CD8-positive, alpha-beta memory T cell (primary cell): ENCODE data around the gene HECTD4. TPM values are rescaled to one million over a fixed set of nuclear protein-coding genes. Genes with fewer than 3 reads are reported as not detected.

Source experiments
- CTCF ChIA-PET: fragments of 350-600 bp; sonication (Branson Sonifier 250); formaldehyde crosslinking; loops from one replicate; lab custom pipeline; 2021; ENCODE audit warnings: antibody characterized with exemption; lab: Charles Lee
- POLR2A ChIA-PET: fragments of 350-600 bp; sonication (Branson Sonifier 250); formaldehyde crosslinking; loops from one replicate; lab custom pipeline; 2021; ENCODE audit warnings: antibody characterized with exemption; lab: Charles Lee
- DNase-seq, 5 donors: peaks; one replicate each; pipeline versions ENCODE4 v3.0.0 to v3.0.0-alpha.2; 2020 to 2022; ENCODE audit warnings: mixed read lengths in 1 of 5
- H3K27ac ChIP-seq: one replicate; pipeline ENCODE4 v1.7.0; 2013; ENCODE audit warnings: low read depth, mild to moderate bottlenecking, low read length, moderate library complexity
- H3K27me3 ChIP-seq: 2 replicates; pipeline ENCODE4 v1.7.0; 2013; ENCODE audit warnings: low read length, mild to moderate bottlenecking; ENCODE audit not compliant: insufficient read depth, poor library complexity, severe bottlenecking
- H3K36me3 ChIP-seq: 2 replicates; pipeline ENCODE4 v1.7.0; 2013; ENCODE audit warnings: mild to moderate bottlenecking, low read length, moderate library complexity; ENCODE audit not compliant: insufficient read depth
- H3K4me1 ChIP-seq: 2 replicates; pipeline ENCODE4 v1.7.0; 2013; ENCODE audit warnings: mild to moderate bottlenecking, low read length, moderate library complexity; ENCODE audit not compliant: insufficient read depth
- H3K4me3 ChIP-seq: 2 replicates; pipeline ENCODE4 v1.7.0; 2013; ENCODE audit warnings: mild to moderate bottlenecking, low read length
- H3K9me3 ChIP-seq: 2 replicates; pipeline ENCODE4 v1.7.0; 2013; ENCODE audit warnings: mild to moderate bottlenecking, low read length
- H3K27ac Mint-ChIP-seq, 8 donors: one replicate each; pipeline ENCODE4 v1.8.0; 2020 to 2021; ENCODE audit warnings: mixed read lengths in 8 of 8, mild to moderate bottlenecking in 6 of 8, inconsistent platforms in 3 of 8, moderate library complexity in 3 of 8
- H3K27me3 Mint-ChIP-seq, 2 donors: one replicate each; pipeline ENCODE4 v1.8.0; 2020 to 2021; ENCODE audit warnings: mixed read lengths in 2 of 2, mild to moderate bottlenecking in 1 of 2, moderate library complexity in 1 of 2
- H3K36me3 Mint-ChIP-seq, 3 donors: one replicate each; pipeline ENCODE4 v1.8.0; 2020 to 2021; ENCODE audit warnings: mixed read lengths in 3 of 3, inconsistent platforms in 1 of 3, mild to moderate bottlenecking in 1 of 3
- H3K4me1 Mint-ChIP-seq, 3 donors: one replicate each; pipeline ENCODE4 v1.8.0; 2020 to 2021; ENCODE audit warnings: mixed read lengths in 3 of 3, inconsistent platforms in 1 of 3, mild to moderate bottlenecking in 1 of 3
- H3K4me3 Mint-ChIP-seq, 7 donors: one replicate each; pipeline ENCODE4 v1.8.0; 2020 to 2021; ENCODE audit warnings: mixed read lengths in 7 of 7, mild to moderate bottlenecking in 6 of 7, moderate library complexity in 4 of 7, inconsistent platforms in 2 of 7
- H3K9me3 Mint-ChIP-seq, 5 donors: one replicate each; pipeline ENCODE4 v1.8.0; 2020 to 2022; ENCODE audit warnings: mixed read lengths in 5 of 5, mild to moderate bottlenecking in 3 of 5, moderate library complexity in 2 of 5, inconsistent platforms in 1 of 5
- polyA plus RNA-seq: library from polyadenylated mRNA; unstranded; fragments of 300-500 nt; fragmentation: Illumina TruSeq; gene quantifications from one replicate; pipeline ENCODE4 v1.2.3, GENCODE V29; 2021
- total RNA-seq, 2 experiments: library from RNA; stranded (reverse); gene quantifications; one replicate each; pipeline ENCODE4 v1.2.3, GENCODE V29; 2021

The HECTD4 gene
- total and polyA plus RNA-seq, 3 experiments from 2014 or later: 3.1 to 32.8 (median 29.7) TPM

DNA sequence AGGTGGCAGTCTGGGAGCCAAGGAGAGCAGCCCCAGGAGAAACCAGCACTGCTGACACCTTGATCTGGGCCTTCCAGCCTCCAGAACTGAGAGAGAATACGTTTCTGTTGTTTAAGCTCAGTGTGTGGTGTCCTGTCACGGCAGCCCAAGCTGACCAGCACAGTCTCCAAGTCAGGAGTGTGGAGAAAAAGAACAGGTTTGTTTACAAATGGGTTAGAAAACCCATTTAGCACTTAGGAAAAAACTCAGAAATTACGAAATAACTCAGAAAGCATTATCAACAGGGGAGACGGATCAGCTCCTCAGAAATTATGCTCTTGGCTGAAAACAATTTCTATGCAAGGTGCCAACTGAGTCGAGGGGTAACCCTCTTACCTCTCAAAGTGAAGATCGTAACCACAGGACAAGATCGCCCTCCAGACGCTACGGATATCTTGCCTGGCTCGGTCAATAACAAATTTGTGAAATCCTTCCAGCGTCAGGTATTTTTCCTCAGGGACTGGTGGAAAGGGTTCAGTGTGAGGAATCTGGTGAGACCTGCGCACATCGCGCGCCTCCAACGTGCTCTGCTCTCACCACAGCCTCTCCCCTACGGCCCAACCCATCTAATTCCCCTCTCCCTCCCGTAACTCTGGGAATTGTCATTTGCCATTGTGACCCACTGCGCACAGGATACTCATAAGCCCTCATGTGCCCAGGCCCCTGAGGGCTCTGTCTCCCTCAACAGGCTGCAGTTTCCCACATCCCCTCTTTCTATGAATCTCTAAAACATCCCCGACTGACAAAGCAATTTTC is 206.7 kb downstream of the HECTD4 start:
- no peak for DNase-seq
- peak overlapping the region in 2 of 8 donors; percentile 12 to 61 for H3K27ac Mint-ChIP-seq
- peaks cover under 1 to 5% (median under 1%) of the 10 kb centered on the region in 3 donors for H3K4me1 Mint-ChIP-seq
- H3K9me3 Mint-ChIP-seq: no peaks in the 10 kb centered on the region
- no peak overlapping the region for H3K4me3 ChIP-seq
- H3K4me3 Mint-ChIP-seq: no peak overlapping the region
- no peak overlapping the region for H3K27ac ChIP-seq
- CTCF ChIA-PET: interaction anchor here (0.6 kb wide), 1 partner anchor 361 kb away, joined by 3 read pairs; no protein-coding TSS in a partner anchor
- no peaks in the 10 kb centered on the region for H3K9me3 ChIP-seq
- no peaks in the 10 kb centered on the region for H3K4me1 ChIP-seq
- H3K36me3 Mint-ChIP-seq: peaks cover 0 to 73% (median 20%) of the 10 kb centered on the region in 3 donors
- POLR2A ChIA-PET: no interaction called here
- H3K36me3 ChIP-seq: peaks cover 18% of the 10 kb centered on the region
- H3K27me3 ChIP-seq: no peaks in the 10 kb centered on the region
- no peaks in the 10 kb centered on the region for H3K27me3 Mint-ChIP-seq

- CTCF ChIA-PET: no interaction called here
- peaks cover 0 to 59% (median 17%) of the 10 kb centered on the region in 3 donors for H3K36me3 Mint-ChIP-seq
- no peaks in the 10 kb centered on the region for H3K9me3 Mint-ChIP-seq
- no peaks in the 10 kb centered on the region for H3K27me3 Mint-ChIP-seq
- Histone ChIP-seq H3K36me3 (peaks cover 18% of the 10 kb centered on the region), H3K4me1 (no peaks in the 10 kb centered on the region), H3K4me3 (no peak overlapping the region), H3K27me3 (no peaks in the 10 kb centered on the region), H3K27ac (no peak overlapping the region), H3K9me3 (no peaks in the 10 kb centered on the region)
- peaks cover 7 to 15% (median 7%) of the 10 kb centered on the region in 3 donors for H3K4me1 Mint-ChIP-seq
- H3K27ac Mint-ChIP-seq: peak overlapping the region in 3 of 8 donors; percentile 6 to 75 (median 39)
- H3K4me3 Mint-ChIP-seq: no peak overlapping the region
- no peak for DNase-seq
- POLR2A ChIA-PET: no interaction called here
Observed at GRCh38 chr12:112172556-112173324, 209.5 kb downstream of the HECTD4 start.

GRCh38 chr12:112170971-112171596 is 211.1 kb downstream of the HECTD4 start:
- Histone ChIP-seq H3K27me3 (no peaks in the 10 kb centered on the region), H3K9me3 (no peaks in the 10 kb centered on the region), H3K4me1 (no peaks in the 10 kb centered on the region), H3K36me3 (peaks cover 10% of the 10 kb centered on the region), H3K4me3 (no peak overlapping the region), H3K27ac (no peak overlapping the region)
- no peaks in the 10 kb centered on the region for H3K9me3 Mint-ChIP-seq
- no peak for DNase-seq
- no peaks in the 10 kb centered on the region for H3K27me3 Mint-ChIP-seq
- peak overlapping the region in 2 of 8 donors; percentile 32 to 51 for H3K27ac Mint-ChIP-seq
- peaks cover 7 to 15% (median 7%) of the 10 kb centered on the region in 3 donors for H3K4me1 Mint-ChIP-seq
- H3K4me3 Mint-ChIP-seq: no peak overlapping the region
- ChIA-PET POLR2A (no interaction called here), CTCF (no interaction called here)
- peaks cover 0 to 48% (median 12%) of the 10 kb centered on the region in 3 donors for H3K36me3 Mint-ChIP-seq

DNA sequence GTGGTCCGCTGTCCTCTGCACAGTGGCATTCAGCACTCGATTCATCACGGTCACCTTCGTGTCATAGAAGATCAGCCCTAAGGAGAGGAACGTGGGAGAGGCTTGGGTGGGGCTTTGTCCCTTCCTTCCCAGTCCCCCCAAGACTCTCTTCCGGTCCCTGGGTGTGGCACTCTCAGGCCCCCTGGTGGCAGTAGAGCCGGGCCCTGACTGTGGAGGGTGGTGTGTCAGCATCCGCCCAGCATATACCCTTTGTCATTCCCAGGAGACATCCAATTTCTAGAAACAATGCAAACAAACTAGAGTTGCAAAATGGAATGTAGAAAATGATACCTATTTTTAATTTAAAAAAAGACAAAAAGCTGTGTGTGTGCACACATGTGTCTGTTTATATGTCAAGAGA is 211.9 kb downstream of the HECTD4 start:
- Histone ChIP-seq H3K36me3 (peaks cover 3% of the 10 kb centered on the region), H3K27ac (no peak overlapping the region), H3K4me3 (no peak overlapping the region), H3K9me3 (no peaks in the 10 kb centered on the region), H3K4me1 (no peaks in the 10 kb centered on the region), H3K27me3 (no peaks in the 10 kb centered on the region)
- no peaks in the 10 kb centered on the region for H3K27me3 Mint-ChIP-seq
- ChIA-PET CTCF (interaction anchor here (1.4 kb wide), 1 partner anchor 44 kb away, joined by 5 read pairs; the partner anchor contains the start of gene TRAFD1), POLR2A (no interaction called here)
- H3K9me3 Mint-ChIP-seq: no peaks in the 10 kb centered on the region
- peak in 3 of 5 donors; percentile 9 to 16 (median 12) for DNase-seq
- peak overlapping the region in 4 of 8 donors; percentile 45 to 92 (median 60) for H3K27ac Mint-ChIP-seq
- H3K36me3 Mint-ChIP-seq: peaks cover 0 to 41% (median 7%) of the 10 kb centered on the region in 3 donors
- peaks cover 7 to 15% (median 7%) of the 10 kb centered on the region in 3 donors for H3K4me1 Mint-ChIP-seq
- H3K4me3 Mint-ChIP-seq: no peak overlapping the region

DNA sequence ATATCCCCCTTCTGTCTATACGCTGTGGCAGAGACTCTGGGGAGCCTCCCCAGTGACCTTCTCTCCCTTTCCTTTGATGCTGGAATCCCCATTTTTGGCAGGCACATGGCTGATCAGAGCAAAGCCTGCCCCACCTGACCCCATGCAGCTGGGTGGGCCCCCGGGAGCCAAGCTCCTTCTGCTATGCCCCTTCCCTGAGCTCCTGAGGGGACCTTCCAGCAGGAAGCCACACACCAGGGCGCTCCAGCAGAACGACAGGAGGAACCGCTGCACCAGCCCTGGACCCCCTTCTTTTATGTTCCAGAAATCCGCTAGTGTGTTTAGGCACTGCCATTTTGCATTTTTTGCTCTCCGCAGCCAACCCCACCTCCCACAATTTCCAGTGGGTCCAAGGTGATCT is 212.3 kb downstream of the HECTD4 start:
- Mint-ChIP-seq H3K9me3 (no peaks in the 10 kb centered on the region), H3K4me1 (peaks cover 7 to 15% (median 7%) of the 10 kb centered on the region in 3 donors), H3K27me3 (no peaks in the 10 kb centered on the region), H3K36me3 (peaks cover 0 to 37% (median 3%) of the 10 kb centered on the region in 3 donors), H3K27ac (peak overlapping the region in 5 of 8 donors; percentile 17 to 92 (median 58)), H3K4me3 (no peak overlapping the region)
- H3K9me3 ChIP-seq: no peaks in the 10 kb centered on the region
- ChIA-PET CTCF (interaction anchor here (1.4 to 1.7 kb wide), 2 partner anchors 44 to 61 kb away, joined by 4 to 5 read pairs; partner anchors contain the start of genes NAA25 and TRAFD1), POLR2A (no interaction called here)
- no peaks in the 10 kb centered on the region for H3K36me3 ChIP-seq
- H3K27ac ChIP-seq: no peak overlapping the region
- H3K4me3 ChIP-seq: no peak overlapping the region
- no peak for DNase-seq
- no peaks in the 10 kb centered on the region for H3K27me3 ChIP-seq
- no peaks in the 10 kb centered on the region for H3K4me1 ChIP-seq

DNA sequence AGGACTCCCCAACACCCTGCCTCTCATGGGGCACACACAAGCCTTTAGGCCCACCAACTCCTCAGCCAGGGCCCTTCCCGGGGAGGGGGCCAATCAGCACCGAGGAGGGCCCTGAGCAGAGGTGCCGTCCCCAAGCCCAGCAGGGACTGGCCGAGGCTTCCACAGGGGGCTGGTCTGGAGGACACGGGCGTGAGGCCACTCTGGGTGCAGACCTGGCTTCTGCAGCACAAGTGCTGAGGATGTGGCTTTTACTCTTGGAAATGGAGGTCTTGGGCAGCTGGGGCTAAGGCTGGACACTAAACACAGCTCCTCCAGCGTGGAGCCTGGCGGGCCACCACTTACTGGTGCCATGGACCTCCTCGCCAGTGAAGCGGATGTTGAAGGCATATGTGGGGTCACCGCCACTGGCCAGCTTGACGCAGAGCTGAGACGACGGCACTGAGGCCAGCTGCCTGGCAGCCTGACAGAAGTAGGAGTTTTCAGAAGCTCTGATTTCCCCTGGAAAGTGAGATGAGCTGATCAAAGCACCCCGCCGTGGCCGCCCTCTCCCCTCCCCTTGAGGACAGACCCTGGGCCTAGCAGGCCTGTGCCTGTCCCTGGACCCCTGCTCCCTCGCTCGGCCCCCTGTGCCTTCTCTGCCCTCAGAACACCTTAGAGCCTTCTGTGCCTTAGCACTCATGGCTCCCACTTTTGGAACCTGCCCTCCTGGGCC is 212.9 kb downstream of the HECTD4 start:
- Histone ChIP-seq H3K27me3 (no peaks in the 10 kb centered on the region), H3K4me3 (no peak overlapping the region), H3K36me3 (no peaks in the 10 kb centered on the region), H3K9me3 (no peaks in the 10 kb centered on the region), H3K4me1 (no peaks in the 10 kb centered on the region), H3K27ac (no peak overlapping the region)
- ChIA-PET CTCF (interaction anchor here (1.0 to 2.1 kb wide), 4 partner anchors 11 to 60 kb away, joined by 3 to 6 read pairs (median 4); partner anchors contain the start of genes NAA25 and TRAFD1), POLR2A (no interaction called here)
- H3K4me3 Mint-ChIP-seq: no peak overlapping the region
- DNase-seq: no peak
- H3K27me3 Mint-ChIP-seq: no peaks in the 10 kb centered on the region
- H3K4me1 Mint-ChIP-seq: peaks cover 7 to 15% (median 7%) of the 10 kb centered on the region in 3 donors
- peak overlapping the region in 2 of 8 donors; percentile 17 to 58 for H3K27ac Mint-ChIP-seq
- peaks cover 0 to 33% (median 2%) of the 10 kb centered on the region in 3 donors for H3K36me3 Mint-ChIP-seq
- no peaks in the 10 kb centered on the region for H3K9me3 Mint-ChIP-seq

GRCh38 chr12:112168561-112168971 is 213.7 kb downstream of the HECTD4 start:
- H3K9me3 Mint-ChIP-seq: no peaks in the 10 kb centered on the region
- H3K36me3 ChIP-seq: no peaks in the 10 kb centered on the region
- no peak overlapping the region for H3K4me3 ChIP-seq
- H3K27me3 Mint-ChIP-seq: no peaks in the 10 kb centered on the region
- peaks cover 7 to 15% (median 7%) of the 10 kb centered on the region in 3 donors for H3K4me1 Mint-ChIP-seq
- peaks cover 0 to 36% (median 2%) of the 10 kb centered on the region in 3 donors for H3K36me3 Mint-ChIP-seq
- H3K9me3 ChIP-seq: no peaks in the 10 kb centered on the region
- CTCF ChIA-PET: interaction anchor here (1.0 to 2.1 kb wide), 4 partner anchors 10 to 60 kb away, joined by 3 to 6 read pairs (median 4); partner anchors contain the start of genes NAA25 and TRAFD1
- POLR2A ChIA-PET: no interaction called here
- no peak overlapping the region for H3K4me3 Mint-ChIP-seq
- no peaks in the 10 kb centered on the region for H3K27me3 ChIP-seq
- H3K4me1 ChIP-seq: no peaks in the 10 kb centered on the region
- H3K27ac ChIP-seq: no peak overlapping the region
- H3K27ac Mint-ChIP-seq: peak overlapping the region in 3 of 8 donors; percentile 33 to 74 (median 50)
- no peak for DNase-seq
